ENCODE data around the gene OFD1.

Gene OFD1

GRCh38 chrX:13797512-13797911 lies 63.0 kb downstream of the OFD1 start:
- DNase-seq, result no peak

GRCh38 chrX:13798184-13798583 lies 63.6 kb downstream of the OFD1 start:
- no peak for DNase-seq

- no peak for DNase-seq
Observed at GRCh38 chrX:13803116-13803515, 68.6 kb downstream of the OFD1 start.

GRCh38 chrX:13805241-13805640 lies 70.7 kb downstream of the OFD1 start:
- DNase-seq, result no peak

GRCh38 chrX:13808293-13808692 lies 73.7 kb downstream of the OFD1 start:
- no peak for DNase-seq

- no peak for DNase-seq
Observed at GRCh38 chrX:13808865-13809264, 74.3 kb downstream of the OFD1 start.

- DNase-seq, result no peak
Observed at GRCh38 chrX:13815664-13816063, 81.1 kb downstream of the OFD1 start.

- no peak for DNase-seq
Observed at GRCh38 chrX:13816176-13816575, 81.6 kb downstream of the OFD1 start.

- DNase-seq, result no peak
Observed at GRCh38 chrX:13816643-13817627, 82.4 kb downstream of the OFD1 start, which contains the start of gene GPM6B. Gene GPM6B, minus strand, starts transcription at chrX:13817093. Its CDS starts 189 bp downstream, at chrX:13816904.
